DND-41 (cell line): ENCODE measurements around the gene ALDH3B2.

Experiments used
- EZH2 ChIP-seq: IDR thresholded peaks from 3 replicates; pipeline ENCODE4 v1.6.1; 2012; ENCODE audit warnings: borderline replicate concordance, low read depth, mild to moderate bottlenecking, moderate library complexity, low read length, inconsistent platforms; ENCODE audit not compliant: severe bottlenecking
- TF ChIP-seq, protein P1 (sequence below): IDR thresholded peaks from 2 replicates; pipeline ENCODE4 v1.5.1; 2012; ENCODE audit warnings: borderline replicate concordance, low read length, moderate library complexity, mild to moderate bottlenecking; ENCODE audit not compliant: poor library complexity, severe bottlenecking; ENCODE audit errors: extremely low read depth

DNA sequence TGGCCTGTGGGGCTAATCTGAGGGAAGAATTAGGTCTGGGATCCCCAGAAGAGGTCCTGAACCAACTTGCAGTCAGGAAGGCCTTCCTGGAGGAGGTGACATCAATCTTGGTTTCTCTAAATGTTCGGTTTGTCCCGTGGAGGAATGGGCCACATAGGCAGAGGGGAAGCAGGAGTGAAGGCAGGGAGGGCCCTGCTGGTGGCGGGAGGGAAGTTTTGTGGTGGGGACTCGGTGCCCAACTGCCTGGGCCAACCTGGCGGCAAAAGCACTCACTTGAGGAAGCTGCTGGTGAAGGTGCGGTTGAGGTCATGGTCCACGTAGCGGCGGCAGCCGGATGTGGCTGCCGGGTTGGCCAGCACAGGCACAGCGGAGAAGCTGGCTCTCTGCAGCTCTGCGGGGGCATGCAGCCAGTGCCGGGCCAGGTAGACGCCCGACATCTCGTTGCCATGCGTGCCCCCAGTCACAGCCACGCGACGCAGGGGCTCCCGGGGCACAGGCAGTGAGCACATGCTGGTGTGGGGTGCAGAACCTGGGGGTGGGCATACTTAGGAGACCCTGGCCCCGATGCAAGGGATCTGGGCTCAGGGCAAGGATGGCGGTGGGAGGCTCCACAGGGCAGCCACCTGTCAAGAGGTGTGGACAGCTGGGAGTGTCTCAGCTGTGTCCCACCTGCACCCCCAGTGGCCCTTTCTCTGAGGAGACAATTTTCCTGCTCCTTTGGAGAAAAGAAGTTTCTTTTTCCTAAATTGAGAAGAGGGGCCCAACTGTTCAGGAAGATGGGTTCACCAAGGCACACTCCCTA is 27.7 kb downstream of the ALDH3B2 start:
- TF ChIP-seq, protein P1, sequence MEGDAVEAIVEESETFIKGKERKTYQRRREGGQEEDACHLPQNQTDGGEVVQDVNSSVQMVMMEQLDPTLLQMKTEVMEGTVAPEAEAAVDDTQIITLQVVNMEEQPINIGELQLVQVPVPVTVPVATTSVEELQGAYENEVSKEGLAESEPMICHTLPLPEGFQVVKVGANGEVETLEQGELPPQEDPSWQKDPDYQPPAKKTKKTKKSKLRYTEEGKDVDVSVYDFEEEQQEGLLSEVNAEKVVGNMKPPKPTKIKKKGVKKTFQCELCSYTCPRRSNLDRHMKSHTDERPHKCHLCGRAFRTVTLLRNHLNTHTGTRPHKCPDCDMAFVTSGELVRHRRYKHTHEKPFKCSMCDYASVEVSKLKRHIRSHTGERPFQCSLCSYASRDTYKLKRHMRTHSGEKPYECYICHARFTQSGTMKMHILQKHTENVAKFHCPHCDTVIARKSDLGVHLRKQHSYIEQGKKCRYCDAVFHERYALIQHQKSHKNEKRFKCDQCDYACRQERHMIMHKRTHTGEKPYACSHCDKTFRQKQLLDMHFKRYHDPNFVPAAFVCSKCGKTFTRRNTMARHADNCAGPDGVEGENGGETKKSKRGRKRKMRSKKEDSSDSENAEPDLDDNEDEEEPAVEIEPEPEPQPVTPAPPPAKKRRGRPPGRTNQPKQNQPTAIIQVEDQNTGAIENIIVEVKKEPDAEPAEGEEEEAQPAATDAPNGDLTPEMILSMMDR: no peak
- TF ChIP-seq EZH2: no peak
